Measurements from ENCODE around the gene ITGA11.

The ITGA11 gene

GRCh38 chr15:68337826-68338225, 94.1 kb downstream of the ITGA11 start:
- Mint-ChIP-seq H3K9me3 (no peaks in the 10 kb centered on the region), H3K4me3 (no peak overlapping the region), H3K36me3 (no peaks in the 10 kb centered on the region), H3K27me3 (peaks cover 13 to 21% of the 10 kb centered on the region in 2 donors), H3K27ac (no peak overlapping the region), H3K4me1 (peaks cover 6 to 28% of the 10 kb centered on the region in 2 donors)
- ATAC-seq (replicated peaks) (peak; percentile 69 to 78), DNase-seq (peak; percentile 5)

DNA sequence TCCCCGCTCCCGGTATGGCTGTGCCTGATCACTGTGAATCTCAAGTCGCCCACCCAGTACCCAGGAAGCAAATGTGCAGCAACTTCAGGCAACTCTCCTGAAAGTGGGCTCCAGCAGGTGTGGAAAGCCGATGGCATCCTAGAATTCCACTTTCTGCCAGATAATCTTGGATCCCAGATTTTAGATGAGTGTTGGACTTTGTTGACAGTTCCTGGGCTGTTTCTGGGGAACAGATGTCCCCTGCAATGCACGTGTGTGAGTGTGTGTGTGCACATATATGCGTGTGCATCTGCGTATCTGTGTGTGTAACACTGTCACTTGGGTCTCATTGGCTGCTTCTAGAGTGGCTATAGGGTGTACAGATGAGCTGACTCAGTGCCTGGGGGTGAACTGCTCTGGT, 95.4 kb downstream of the ITGA11 start:
- H3K27me3 Mint-ChIP-seq, result peaks cover 21 to 22% of the 10 kb centered on the region in 2 donors
- ATAC-seq (replicated peaks), result no peak
- peaks cover 6 to 20% of the 10 kb centered on the region in 2 donors for H3K4me1 Mint-ChIP-seq
- H3K36me3 Mint-ChIP-seq, result no peaks in the 10 kb centered on the region
- no peak overlapping the region for H3K27ac Mint-ChIP-seq
- H3K4me3 Mint-ChIP-seq, result no peak overlapping the region
- DNase-seq, result no peak
- H3K9me3 Mint-ChIP-seq, result no peaks in the 10 kb centered on the region

- Mint-ChIP-seq H3K36me3 (no peaks in the 10 kb centered on the region), H3K4me1 (peaks cover 6 to 20% of the 10 kb centered on the region in 2 donors), H3K27ac (no peak overlapping the region), H3K9me3 (no peaks in the 10 kb centered on the region), H3K27me3 (peaks cover 26 to 29% of the 10 kb centered on the region in 2 donors), H3K4me3 (no peak overlapping the region)
- ATAC-seq (replicated peaks) (no peak), DNase-seq (no peak)
Observed at GRCh38 chr15:68335655-68336054, 96.3 kb downstream of the ITGA11 start.

DNA sequence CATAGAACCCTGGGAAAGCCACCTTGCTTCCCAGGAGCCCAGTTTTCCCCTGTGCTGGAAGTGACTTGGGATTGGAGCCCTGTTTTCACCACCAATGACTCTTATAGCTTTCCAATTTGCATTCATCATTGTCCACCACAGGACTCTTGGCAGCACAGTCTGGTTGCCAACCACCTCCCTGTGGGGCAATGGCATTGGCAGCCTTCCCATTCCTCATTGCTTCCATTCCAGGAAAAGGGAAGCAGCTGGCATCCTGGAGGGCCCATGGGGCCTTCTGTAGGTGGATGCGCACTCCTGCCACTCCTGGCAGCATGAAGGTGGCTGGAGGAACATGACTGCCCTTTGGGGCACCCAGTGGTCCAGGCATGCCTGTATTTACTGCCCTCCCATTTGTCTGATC, 96.7 kb downstream of the ITGA11 start:
- no peak overlapping the region for H3K27ac Mint-ChIP-seq
- ATAC-seq (replicated peaks) (no peak), DNase-seq (no peak)
- H3K36me3 Mint-ChIP-seq, result no peaks in the 10 kb centered on the region
- no peak overlapping the region for H3K4me3 Mint-ChIP-seq
- peaks cover 26 to 29% of the 10 kb centered on the region in 2 donors for H3K27me3 Mint-ChIP-seq
- H3K9me3 Mint-ChIP-seq, result no peaks in the 10 kb centered on the region
- H3K4me1 Mint-ChIP-seq, result peaks cover 6 to 20% of the 10 kb centered on the region in 2 donors

DNA sequence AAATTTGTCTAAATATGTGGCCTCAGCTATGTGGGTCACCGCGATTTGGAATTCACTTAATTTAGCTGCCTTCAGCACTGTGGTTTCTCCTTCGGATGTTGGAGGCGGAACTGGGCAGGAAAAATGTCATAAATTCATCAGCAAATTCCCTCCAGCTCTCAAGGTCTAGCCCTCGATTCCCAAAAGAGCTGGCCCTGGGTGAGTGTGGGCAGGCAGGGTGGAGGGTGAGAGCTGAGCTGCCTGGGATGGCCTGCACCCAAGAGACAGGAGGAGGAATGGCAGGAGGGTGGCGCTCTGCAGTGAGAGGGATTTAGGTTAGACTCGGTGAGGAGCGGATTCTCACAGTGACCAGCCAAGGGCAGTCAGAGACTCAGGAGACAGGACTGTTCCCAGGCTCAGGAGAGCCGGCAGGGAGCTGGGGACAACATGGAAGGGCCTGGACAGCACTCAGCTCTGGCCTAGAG, 97.3 kb downstream of the ITGA11 start:
- H3K27ac Mint-ChIP-seq, result no peak overlapping the region
- H3K9me3 Mint-ChIP-seq, result no peaks in the 10 kb centered on the region
- H3K27me3 Mint-ChIP-seq, result peaks cover 28 to 33% of the 10 kb centered on the region in 2 donors
- ATAC-seq (replicated peaks) (no peak), DNase-seq (no peak)
- H3K36me3 Mint-ChIP-seq, result no peaks in the 10 kb centered on the region
- no peak overlapping the region for H3K4me3 Mint-ChIP-seq
- H3K4me1 Mint-ChIP-seq, result peaks cover 6 to 20% of the 10 kb centered on the region in 2 donors

DNA sequence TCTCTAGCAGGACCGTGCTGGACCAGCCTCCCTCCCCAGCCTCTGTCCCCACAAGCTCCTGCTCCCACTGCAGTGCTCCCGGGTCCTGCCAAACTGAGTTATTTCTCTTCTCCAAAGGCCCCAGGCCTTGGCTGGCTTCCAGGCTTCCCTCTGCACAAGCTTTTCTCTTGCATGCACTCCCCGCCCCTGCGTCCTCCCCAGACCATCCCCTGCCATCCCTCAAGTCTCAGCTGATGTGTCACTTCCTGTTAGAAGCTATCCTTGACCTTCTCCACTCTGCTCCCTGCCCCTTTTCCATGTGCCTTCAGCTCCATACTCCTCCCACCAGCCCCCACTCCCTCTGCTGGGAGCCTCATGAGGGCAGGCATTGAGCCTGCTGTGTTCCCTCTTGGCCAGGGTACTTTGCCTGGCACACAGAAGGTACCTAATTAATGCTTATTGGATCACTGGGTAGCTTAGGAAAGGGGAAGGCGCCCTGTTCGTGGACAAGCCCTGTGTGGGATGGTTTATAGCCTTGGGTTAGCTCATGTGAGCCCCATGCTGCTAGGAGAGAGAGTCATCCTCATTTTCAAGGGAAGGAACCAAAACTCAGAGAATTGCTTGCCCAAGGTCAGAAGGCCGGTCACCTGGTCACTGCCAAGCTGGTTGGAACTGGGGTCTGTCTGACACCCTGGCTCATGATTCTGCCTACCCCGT, 98.0 kb downstream of the ITGA11 start:
- DNase-seq (no peak), ATAC-seq (replicated peaks) (no peak)
- Mint-ChIP-seq H3K4me3 (no peak overlapping the region), H3K9me3 (no peaks in the 10 kb centered on the region), H3K36me3 (no peaks in the 10 kb centered on the region), H3K27ac (no peak overlapping the region), H3K27me3 (peaks cover 31 to 36% of the 10 kb centered on the region in 2 donors), H3K4me1 (peaks cover 6 to 20% of the 10 kb centered on the region in 2 donors)

DNA sequence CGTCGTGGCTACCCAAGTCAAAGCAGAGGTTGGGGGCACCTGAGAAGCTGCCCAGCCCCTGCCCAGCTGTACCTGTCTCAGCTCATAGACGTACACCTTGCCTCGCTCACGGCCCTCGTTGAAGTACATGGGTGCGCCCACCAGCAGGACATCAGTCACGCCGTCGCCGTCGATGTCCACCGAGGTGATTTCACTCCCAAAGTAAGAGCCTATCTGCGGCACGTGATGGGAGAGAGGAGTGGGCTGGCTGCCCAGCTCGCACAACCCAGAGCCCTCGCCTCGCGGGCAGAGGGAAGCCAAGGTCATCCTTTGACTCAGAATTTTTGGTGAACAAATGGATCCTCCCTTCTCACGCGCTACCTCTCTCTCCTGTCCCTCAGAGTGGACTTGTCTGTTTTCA, 99.7 kb downstream of the ITGA11 start:
- Mint-ChIP-seq H3K36me3 (no peaks in the 10 kb centered on the region), H3K27ac (no peak overlapping the region), H3K4me3 (no peak overlapping the region), H3K27me3 (peaks cover 41 to 42% of the 10 kb centered on the region in 2 donors), H3K9me3 (no peaks in the 10 kb centered on the region), H3K4me1 (peaks cover 0 to 10% of the 10 kb centered on the region in 2 donors)
- no peak for ATAC-seq (replicated peaks)
- DNase-seq, result no peak

DNA sequence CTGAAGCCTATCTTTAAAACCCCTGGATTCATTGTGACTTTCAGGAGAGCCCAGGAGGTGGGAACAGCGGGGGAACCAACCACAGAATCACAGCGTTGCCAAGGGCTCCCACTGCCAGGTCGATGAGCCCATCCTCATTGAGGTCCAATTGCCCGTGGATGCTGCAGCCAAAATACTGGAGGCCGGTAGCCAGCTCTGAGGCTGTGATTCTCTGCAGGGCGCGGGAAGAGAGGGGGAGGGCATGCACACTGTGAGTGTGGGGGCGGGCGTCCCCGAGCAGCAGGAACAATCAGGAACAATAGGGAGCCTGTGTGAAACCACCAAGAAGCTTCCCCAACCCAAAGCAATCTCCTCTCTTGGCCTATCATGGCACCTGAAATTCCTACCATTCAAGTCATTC, 101.1 kb downstream of the ITGA11 start:
- no peaks in the 10 kb centered on the region for H3K36me3 Mint-ChIP-seq
- no peak overlapping the region for H3K4me3 Mint-ChIP-seq
- no peak for DNase-seq
- H3K9me3 Mint-ChIP-seq, result no peaks in the 10 kb centered on the region
- no peak for ATAC-seq (replicated peaks)
- H3K27ac Mint-ChIP-seq, result no peak overlapping the region
- peaks cover 0 to 10% of the 10 kb centered on the region in 2 donors for H3K4me1 Mint-ChIP-seq
- peaks cover 54 to 55% of the 10 kb centered on the region in 2 donors for H3K27me3 Mint-ChIP-seq

GRCh38 chr15:68330416-68330815, 101.5 kb downstream of the ITGA11 start:
- no peak for ATAC-seq (replicated peaks)
- no peak for DNase-seq
- Mint-ChIP-seq H3K27me3 (peaks cover 54 to 56% of the 10 kb centered on the region in 2 donors), H3K27ac (no peak overlapping the region), H3K4me1 (peaks cover 0 to 10% of the 10 kb centered on the region in 2 donors), H3K4me3 (no peak overlapping the region), H3K9me3 (no peaks in the 10 kb centered on the region), H3K36me3 (no peaks in the 10 kb centered on the region)

GRCh38 chr15:68328964-68329363, 103.0 kb downstream of the ITGA11 start:
- Mint-ChIP-seq H3K9me3 (no peaks in the 10 kb centered on the region), H3K27ac (no peak overlapping the region), H3K36me3 (no peaks in the 10 kb centered on the region), H3K4me3 (no peak overlapping the region), H3K4me1 (peaks cover 0 to 3% of the 10 kb centered on the region in 2 donors), H3K27me3 (peaks cover 46 to 48% of the 10 kb centered on the region in 2 donors)
- DNase-seq, result no peak
- ATAC-seq (replicated peaks), result no peak

DNA sequence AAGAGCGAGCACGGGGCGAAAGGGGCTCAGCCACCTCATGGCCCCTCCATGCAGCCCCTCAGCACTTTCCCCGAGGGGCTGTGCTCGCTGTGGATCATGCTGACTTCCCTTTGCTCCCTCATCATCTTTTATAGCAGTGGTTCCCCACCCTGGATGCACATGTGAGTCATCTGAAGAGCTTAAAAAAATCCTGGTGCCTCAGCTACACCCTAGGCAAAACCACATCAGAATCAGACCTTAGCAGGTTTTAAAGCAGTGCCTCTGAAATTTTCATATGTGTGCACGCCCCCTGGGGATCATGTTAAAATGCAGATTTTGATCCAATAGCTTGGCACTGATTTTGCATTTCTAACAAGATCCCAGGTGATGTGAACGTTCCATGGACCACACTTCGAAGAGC, 103.5 kb downstream of the ITGA11 start:
- Mint-ChIP-seq H3K27ac (no peak overlapping the region), H3K9me3 (no peaks in the 10 kb centered on the region), H3K4me3 (no peak overlapping the region), H3K27me3 (peaks cover 41 to 47% of the 10 kb centered on the region in 2 donors), H3K36me3 (no peaks in the 10 kb centered on the region), H3K4me1 (no peaks in the 10 kb centered on the region)
- DNase-seq (no peak), ATAC-seq (replicated peaks) (no peak)

- DNase-seq (no peak), ATAC-seq (replicated peaks) (no peak)
- peaks cover 39 to 40% of the 10 kb centered on the region in 2 donors for H3K27me3 Mint-ChIP-seq
- no peaks in the 10 kb centered on the region for H3K9me3 Mint-ChIP-seq
- H3K4me1 Mint-ChIP-seq, result no peaks in the 10 kb centered on the region
- no peaks in the 10 kb centered on the region for H3K36me3 Mint-ChIP-seq
- H3K4me3 Mint-ChIP-seq, result no peak overlapping the region
- H3K27ac Mint-ChIP-seq, result no peak overlapping the region
Observed at GRCh38 chr15:68326711-68327354, 105.1 kb downstream of the ITGA11 start.

DNA sequence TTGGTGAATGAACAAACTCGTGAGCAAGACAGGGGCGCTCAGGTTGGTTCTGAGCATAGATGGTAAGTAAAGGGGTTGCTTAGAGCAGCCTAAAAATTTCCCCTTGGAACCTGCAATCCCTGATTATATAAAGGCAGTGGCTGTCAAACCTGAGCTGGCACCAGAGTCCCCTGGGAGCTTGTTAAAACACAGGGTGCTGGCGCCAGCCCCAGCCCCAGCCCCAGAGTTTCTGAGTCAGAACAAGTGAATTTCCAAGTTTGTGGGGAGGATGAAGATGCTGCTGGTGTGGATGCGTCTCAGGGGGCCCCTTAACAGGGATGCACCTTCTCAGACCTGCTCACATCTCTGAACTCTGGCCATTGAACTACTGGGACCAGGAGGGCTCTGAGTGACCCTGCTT, 106.2 kb downstream of the ITGA11 start:
- no peak for ATAC-seq (replicated peaks)
- no peak for DNase-seq
- Mint-ChIP-seq H3K4me1 (no peaks in the 10 kb centered on the region), H3K9me3 (no peaks in the 10 kb centered on the region), H3K27me3 (peaks cover 30 to 33% of the 10 kb centered on the region in 2 donors), H3K36me3 (no peaks in the 10 kb centered on the region), H3K27ac (no peak overlapping the region), H3K4me3 (no peak overlapping the region)

DNA sequence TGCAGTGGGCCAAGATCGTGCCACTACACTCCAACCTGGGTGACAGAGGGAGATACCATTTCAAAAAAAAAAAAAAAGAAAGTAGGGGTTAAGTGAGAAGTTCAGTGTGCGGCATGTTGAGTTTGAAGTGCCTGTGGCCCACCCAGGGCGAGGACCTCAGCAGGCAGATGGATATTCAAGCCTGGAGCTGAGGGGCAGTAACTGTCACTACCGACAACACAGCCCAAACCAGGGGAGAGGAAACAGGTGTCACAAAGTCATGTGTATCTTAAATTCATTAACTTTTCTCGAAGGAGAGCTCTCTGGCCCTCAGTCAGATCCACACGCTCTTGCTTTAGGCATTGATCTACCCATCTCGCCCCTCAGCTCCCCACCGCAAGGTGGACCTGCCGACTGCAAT, 109.2 kb downstream of the ITGA11 start:
- H3K4me1 Mint-ChIP-seq, result no peaks in the 10 kb centered on the region
- no peaks in the 10 kb centered on the region for H3K9me3 Mint-ChIP-seq
- no peak overlapping the region for H3K4me3 Mint-ChIP-seq
- DNase-seq (no peak), ATAC-seq (replicated peaks) (no peak)
- H3K27me3 Mint-ChIP-seq, result peaks cover 19 to 26% of the 10 kb centered on the region in 2 donors
- H3K27ac Mint-ChIP-seq, result no peak overlapping the region
- H3K36me3 Mint-ChIP-seq, result no peaks in the 10 kb centered on the region

- Mint-ChIP-seq H3K4me3 (no peak overlapping the region), H3K9me3 (no peaks in the 10 kb centered on the region), H3K27ac (no peak overlapping the region), H3K36me3 (no peaks in the 10 kb centered on the region), H3K27me3 (peaks cover 10% of the 10 kb centered on the region in 2 donors), H3K4me1 (no peaks in the 10 kb centered on the region)
- ATAC-seq (replicated peaks), result no peak
- DNase-seq, result no peak
Observed at GRCh38 chr15:68321229-68321628, 110.7 kb downstream of the ITGA11 start.
